ENCODE data around the gene ZP2.
"Not testable (repeated sequence)": the region's sequence is repeated elsewhere in the genome, so short reads cannot be mapped to it uniquely, and the experiment has no call there.

The ZP2 gene

DNA sequence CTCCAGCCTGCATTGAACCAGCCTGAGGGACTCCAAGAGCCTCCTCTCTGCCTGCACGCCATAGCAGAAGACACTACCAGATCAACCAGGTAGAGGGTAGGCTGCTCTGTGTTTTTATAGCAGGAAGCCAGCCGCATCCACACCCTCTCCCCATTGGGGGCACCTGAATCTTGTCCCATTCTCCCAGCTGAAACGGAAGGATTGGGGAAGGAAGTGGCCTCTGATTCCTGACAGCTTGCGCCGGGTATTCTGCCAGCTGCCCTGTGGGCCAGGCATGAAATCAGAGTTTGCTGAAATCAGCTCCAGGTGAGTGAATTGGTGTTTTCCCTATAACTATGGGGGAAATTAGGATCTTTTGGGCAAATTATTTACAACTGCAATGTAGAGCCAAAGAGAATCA, at the start of gene ZP2:
Gene ZP2 (minus strand): TSS at position 89 of the 400 bp plus-strand sequence. CDS start 27 bp downstream, at position 62.
- no peak for DNase-seq

DNA sequence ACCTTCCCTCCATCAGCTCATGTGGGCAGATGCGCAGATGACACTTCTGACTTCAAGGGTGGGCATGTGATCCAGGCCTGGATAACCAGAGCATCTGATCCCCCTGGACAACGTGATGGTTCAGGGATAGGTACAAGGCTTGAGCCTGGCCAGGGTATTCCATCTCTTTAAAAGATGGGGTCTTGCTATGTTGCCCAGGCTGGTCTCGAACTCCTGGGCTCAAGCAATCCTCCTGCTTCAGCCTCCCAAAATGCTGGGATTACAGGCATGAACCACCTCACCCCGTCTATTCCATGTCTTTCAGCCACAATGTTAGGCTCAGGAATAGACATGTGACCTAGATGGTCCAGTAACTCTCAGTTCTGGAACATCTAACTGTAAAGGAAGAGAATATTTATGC, 45.9 kb upstream of the ZP2 start:
- no peak for DNase-seq

DNA sequence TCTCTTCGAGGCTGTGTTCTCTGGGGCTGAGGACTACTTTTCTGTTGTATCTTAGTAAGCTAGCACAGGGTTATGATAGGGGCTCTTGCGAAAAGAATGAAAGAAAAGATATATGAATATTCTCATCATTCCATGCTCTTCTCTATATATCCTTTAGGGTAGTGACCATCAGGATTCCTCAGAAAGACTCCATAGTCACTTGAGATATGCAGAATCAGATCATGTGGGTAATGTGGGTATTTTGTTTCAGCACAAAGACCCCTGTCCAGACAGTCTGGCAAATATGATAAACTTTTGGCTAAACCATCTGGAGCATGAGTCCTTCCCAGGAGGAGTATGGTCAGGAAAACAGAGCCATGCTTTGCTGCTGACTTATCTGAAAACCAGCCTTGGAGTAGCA, 45.3 kb upstream of the ZP2 start:
- no peak for DNase-seq

DNA sequence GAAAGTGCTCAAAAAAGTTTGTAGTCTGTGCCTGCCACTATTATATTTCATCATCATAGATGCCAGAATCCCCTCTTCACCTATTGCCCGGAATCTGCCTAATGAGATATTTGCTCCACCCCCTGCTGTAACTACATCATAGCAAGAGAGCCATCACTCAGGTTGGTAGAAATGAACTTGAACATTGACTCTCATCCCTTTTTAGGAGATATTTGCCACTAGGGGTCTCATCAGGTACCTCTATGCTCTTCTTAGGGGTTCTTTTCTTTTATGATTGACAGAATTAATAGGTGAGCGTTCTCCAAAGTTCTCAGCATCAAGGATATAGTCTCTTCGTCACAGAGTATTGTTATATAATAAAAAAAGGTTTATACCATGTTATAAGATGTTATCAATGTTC, 42.1 kb upstream of the ZP2 start:
- no peak for DNase-seq

DNA sequence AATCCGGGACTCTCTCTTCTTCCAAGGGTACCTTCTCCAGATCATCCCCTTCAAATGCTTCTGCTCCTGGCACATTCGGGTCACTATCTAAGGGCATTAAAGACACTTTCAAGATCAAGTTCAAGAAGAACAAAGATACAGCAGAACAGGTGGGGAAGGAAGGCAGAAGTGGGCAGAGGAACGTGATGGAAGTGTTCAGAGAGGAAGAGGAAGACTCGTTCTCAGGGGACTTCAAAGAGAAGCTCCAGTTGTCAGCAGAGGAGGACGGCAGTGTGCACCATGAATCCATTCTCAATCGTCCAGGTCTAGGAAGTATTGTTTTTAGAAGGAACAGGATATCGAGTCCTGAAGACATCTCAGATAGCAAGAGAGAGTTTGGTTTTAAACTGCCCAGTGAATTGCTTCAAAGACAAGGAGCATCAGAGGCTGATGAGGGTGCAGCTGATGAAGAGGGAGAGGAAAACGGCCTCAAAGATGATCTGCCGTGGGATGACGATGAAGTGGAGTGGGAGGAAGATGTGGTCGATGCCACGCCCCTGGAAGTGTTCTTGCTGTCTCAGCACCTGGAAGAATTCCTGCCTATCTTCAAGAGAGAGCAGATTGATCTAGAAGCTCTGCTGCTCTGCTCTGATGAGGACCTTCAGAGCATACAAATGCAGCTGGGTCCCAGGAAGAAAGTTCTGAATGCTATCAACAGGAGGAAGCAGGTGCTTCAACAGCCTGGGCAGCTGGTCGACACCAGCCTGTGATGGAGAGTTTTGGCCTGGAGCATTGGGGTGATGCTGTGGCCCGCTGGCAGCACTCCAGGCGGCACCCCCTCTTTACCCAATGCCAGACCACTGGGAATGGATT, 38.9 kb upstream of the ZP2 start:
- DNase-seq = no peak

DNA sequence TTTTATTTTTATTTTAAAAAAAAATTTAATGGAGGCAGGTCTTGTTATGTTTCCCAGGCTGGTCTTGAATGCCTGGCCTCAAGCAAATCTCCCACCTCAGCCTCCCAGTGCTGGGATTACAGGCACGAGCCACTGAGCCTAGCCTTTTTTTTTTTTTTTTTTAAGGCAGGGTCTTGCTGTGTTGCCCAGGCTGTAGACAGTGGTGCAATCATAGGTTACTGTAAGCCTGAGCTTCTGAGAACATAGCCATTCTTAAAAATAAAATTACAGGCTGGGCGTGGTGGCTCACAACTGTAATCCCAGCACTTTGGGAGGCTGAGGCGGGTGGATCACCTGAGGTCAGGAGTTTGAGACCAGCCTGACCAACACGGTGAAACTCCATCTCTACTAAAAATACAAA, 36.8 kb upstream of the ZP2 start:
- not testable (repeated sequence) for DNase-seq

DNA sequence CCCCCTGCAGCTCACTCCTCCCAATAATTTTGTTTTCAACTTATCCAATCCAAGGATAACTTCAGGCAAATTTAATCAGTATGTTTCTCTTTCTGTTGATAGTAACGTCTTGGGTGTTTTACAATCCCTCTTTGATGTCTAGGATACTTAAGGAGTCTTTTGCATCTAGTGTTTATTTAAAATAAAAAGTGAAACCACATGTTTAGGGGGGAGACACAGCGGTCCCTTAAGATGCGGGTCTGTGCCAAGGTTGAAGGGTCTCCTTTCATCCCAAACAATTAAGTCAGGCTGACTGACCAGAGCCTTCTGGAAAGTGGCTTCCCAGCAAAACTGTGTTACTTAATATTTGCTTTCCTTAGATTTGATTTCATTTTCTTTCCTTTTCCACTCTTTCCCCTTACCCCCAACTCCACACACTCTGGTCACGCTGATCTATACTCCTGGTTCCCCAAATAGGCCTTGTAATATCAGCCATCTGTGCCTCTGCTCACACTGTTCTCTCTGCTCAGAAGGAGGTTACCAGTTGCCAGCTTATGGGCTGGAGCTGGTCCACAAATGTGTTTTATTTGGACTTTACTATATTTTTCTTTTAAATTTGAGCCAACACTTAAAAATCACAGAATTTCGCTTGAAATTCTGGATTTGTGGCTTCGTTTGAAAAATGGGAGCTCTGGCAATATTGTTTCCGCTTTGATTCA, 33.3 kb upstream of the ZP2 start:
- no peak for DNase-seq

DNA sequence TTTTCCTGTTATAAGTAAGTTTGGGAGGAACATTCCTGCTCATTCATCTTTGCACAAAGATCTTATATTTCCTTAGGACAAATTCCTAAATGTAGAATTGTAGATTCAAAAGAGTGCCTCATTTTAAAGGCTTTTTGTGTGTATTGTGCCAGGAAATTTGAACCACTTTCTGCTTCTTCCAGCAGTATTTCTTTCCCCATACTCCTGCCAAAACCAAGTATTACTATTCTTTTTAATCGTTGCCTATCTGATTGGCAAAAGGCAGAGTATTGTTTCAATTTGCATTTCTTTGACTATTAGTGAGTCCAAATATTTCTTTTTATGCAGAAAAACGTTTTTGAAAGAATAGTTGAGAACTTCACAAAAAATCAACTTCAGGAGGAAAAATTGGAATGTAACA, 31.4 kb upstream of the ZP2 start:
- no peak for DNase-seq

DNA sequence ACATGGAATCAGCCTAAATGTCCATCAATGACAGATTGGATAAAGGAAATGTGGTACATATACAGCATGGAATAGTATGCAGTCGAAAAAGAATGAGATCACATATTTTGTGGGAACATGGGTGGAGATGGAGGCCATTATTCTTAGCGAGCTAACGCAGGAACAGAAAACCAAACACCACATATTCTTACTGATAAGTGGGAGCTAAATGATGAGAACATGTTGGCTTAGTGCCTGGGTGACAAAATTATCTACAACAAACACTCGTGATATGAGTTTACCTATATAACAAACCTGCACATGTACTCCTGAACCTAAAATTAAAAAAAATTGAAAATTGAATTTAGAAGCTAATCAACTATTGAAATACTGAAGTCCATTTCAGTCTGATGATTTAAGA, 28.3 kb upstream of the ZP2 start:
- no peak for DNase-seq

DNA sequence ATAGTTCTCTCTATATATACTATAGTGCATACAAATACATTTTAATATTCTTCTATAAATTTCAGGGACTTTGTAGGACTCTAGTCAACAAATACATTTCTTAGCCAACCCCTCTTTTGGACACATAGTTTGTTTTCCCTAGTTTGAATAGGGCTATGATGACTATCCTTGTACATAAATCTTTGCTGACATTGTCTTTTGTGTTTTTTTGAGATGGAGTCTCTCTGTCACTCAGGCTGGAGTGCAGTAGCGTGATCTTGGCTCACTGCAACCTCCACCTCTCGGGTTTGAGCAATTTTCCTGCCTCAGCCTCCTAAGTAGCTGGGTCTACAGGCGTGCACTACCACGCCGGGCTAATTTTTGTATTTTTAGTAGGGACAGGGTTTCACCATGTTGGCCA, 25.5 kb upstream of the ZP2 start:
- no peak for DNase-seq

DNA sequence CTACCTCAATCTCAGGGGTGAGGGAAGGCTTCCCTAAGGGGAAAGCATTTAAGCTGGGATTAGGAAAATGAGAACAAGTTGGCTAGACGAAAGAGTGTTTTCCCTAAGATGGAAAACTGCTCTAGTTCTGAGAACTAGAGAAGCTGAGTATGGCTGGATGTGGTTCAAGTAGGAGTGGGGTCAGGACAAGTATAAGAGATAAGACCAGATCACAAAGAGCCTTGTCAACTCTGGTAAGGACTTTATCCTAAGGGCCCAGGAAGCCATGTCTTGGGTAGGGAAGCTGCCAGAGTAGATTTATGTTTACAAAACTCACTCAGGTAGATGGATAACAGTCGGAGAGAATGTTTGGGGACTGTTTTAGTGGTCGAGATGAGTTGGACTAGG, 23.8 kb upstream of the ZP2 start:
- DNase-seq = no peak

DNA sequence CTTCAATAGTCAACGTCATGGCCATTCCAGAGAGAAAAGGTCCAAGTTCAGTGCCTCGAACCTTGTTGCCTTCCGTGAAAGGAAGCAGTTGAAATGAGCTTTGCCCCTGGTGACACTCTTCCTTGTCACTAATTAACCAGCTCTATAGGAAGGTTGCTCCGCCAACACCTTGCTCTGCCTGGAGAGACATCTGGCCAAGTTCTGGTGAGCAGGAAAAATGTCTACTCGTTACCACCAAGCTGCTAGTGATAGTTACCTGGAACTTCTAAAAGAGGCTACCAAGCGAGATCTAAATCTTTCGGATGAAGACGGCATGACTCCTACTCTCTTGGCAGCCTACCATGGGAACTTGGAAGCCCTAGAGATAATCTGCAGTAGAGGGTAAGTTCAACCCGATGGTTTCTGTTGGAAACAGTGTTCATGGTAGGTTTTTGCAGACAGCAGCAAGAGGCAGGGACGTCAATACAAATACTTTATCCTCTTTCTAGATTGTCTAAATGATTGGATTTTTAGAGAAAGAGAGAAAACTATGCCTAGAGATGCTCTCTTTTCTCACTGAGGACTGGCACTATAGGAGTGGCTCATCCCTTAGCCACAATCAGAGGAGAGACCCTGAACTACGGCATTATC, 22.3 kb upstream of the ZP2 start, which contains the start of gene ANKS4B:
Gene ANKS4B (plus strand): TSS at position 179 of the 630 bp plus-strand sequence. CDS start 39 bp downstream, at position 218.
- no peak for DNase-seq

DNA sequence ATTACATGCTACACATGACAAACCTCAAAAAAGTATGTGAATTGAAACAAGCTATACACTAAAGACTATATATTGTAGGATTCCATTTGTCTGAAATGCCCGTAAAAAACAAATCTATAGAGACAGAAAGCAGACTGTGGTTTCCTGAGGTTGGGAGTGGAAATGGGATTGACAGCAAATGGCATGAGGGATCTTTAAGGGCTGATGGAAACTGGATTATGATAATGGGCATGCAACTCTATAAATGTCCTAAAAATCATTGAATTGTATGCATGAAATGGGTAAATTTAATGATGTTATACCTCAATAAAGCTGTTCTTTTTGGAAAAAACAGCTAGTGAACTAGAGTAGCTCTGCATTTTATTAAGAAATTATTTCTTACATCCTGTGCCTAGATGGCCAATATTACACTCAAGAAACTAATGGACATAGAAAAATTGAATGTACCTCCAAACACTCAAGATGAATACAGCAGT, 21.7 kb upstream of the ZP2 start:
- no peak for DNase-seq

DNA sequence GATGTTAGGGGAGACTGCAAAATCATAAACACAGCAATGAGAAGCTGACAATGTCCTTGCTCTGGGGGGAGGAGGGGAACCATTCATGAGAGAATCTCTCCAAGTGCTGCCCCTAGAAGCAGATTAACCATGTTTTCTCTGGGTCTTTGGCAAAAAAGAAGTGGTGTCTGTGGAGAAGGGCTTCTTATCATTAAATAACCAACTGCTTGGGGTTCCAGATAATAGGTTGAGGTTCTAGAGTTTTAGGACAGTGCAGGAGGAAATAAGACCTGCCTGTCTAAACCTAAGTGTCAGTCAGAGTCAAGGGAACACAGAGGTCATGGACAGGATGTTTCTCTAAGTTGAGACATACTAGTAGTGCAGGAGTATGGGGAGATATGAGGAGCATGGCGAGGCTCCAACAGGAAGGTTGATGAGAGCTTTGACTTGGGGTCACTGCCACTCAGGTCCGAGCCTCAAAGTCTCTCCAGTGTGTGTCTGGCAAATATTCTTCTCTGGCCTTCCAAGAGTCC, 17.0 kb upstream of the ZP2 start:
- no peak for DNase-seq

DNA sequence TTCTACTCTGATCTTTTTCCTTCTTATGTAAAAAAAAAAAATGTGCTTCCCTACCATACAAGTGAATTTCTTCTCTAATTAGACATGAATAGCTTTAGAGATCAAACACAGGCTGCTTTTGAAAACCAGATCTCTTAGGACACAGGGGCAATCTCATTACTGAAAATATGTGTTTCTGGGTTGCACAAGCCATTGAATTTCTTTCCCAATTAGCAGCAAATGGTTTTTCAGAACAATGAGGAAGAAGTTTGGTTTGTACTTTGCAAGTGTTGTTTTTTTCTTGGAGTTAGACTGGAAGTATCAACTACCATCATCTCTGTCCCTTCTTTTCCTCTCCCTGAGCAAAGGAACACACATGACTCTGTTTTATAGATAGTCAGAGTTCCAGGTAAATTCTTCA, 16.5 kb upstream of the ZP2 start:
- DNase-seq = peak; percentile 64

DNA sequence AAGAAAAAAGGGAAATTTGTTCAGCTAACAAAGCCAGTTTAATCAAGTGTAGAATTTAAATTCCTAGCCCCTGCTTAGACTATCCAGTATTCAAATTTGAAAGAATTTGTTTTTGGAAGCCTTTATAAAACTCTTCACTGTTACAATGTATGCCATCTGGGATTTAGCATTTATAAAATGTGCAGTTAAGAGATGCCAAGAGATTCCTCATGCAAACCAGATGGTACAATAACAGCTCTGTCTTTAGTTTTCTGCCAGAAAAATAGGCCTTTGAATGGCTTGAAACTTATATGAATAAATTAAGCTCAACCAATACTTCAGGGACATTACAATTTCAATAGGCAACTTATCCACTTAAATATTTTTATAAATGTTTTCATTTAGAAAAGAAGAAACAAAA, 15.4 kb upstream of the ZP2 start:
- DNase-seq = no peak

DNA sequence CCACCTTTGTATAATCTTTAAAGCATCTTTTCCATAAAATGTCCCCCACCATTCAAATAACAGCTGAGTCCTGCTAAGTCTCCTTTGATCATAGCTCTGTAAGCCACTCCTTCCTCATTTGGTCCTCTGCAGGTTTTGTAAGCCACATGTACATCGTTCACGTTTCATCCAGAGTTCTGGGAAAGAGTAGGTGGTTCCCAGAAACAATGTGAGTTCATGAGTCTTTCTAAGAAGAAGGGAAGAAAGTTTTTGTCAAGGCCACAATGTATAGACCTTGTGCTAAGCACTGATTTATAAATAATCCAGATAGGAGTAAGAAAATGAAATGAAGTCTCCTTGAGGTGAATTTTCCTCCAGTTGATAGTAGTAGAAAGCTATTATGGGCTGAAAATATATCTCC, 13.4 kb upstream of the ZP2 start:
- no peak for DNase-seq

DNA sequence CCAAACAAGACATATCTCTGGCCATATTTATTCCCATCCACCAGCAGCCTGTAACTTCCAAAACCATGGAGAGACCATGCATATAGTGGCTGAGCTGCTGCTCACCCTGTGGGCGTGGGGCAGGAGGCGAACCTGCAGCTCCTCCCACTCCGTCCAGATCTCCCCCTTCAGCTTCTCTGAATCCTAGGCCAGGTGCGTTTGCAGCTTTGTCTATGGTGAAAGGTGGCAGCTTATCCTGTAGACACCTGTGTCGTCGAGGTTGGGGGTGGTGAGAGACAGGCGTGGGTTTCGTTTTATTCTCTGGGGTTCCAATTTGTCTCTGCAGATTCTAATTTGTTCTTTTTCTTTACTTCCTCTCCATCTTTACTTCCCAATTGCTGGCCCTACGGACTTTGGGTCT, 12.4 kb upstream of the ZP2 start:
- no peak for DNase-seq

DNA sequence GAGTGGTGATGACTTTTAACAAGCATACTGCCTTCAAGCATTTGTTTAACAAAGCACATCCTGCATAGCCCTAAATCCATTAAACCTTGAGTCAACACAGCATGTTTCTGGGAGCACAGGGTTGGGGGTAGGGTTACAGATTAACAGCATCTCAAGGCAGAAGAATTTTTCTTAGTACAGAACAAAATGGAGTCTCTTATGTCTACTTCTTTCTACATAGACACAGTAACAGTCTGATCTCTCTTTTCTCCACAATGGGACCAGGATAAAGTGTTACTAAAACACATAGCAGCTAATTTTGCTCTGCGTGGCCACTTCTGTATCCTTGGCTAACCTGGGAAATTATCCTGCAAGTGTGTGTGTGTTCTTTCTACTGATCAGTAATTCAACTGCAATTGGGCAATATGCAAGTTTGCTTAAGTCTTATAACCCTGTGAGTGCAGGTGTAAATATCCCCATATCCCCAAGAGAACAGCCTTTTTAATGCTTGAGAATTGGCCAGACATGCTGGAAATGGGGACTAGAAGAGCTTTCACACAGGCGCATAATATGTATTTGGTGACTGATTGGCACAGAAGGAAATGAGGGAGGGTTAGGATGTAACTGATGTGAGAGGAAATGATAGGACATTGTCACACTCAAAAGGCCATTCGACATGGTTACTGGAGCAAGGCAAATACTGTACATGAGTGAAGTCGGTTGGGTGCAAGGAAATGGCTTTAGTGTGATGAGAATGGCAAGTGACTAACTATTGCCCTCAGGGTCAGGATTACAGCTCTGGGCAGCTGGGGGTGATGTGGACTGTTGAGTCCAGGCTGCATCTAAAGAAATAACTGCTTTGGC, 11.3 kb upstream of the ZP2 start:
- DNase-seq = peak; percentile 3

DNA sequence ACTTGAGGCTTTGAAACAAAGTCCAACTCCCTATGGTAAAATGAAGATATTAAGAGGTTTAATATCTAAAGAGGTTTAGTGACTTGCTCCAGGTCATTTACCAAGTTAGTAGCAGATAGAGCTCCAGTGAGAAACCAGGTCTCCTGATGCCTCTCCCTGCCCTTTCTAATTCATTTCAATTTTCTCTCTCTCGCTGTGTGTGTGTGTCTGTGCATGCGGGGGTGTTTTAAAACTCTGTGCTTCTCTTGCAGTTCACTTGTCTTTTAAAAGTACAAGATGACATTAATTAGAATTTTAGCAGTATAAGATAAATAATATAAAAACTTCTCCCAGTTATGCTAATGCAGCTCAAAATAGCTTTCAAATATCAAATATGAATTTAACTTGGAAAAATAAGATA, 8.2 kb upstream of the ZP2 start:
- no peak for DNase-seq

DNA sequence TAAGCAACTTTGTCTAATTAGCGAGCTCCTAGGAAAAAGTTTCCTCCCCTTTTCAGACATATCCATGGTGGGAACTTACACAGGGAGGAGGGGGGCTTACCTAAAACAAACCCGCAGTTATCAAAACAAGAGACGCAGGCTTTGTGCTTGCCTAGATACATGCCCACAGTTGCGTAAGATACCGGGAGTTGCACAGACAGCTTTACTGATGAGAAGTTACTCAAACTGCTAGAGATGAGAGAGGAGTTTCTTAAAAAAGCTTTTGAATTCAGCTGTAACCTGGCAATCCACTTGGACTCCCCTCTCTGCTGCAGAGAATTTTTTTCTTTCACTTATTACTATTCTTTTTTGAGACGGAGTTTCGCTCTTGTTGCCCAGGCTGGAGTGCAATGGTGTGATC, 6.8 kb upstream of the ZP2 start:
- DNase-seq = no peak

DNA sequence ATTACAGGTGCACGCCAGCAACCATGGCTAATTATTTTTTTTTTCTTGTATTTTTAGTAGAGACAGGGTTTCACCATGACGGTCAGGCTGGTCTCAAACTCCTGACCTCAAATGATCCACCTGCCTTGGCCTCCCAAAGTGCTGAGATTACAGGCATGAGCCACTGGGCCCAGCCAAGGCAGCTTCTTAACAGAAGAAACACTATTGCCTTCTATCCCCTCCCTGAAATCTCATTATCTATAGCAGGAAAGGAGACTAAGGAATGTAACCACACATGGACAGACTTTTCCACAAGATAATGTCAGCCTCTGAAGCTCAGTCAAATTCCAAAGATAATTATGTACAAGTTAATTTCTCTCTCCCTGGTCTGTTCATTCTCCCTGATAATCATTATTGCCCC, 5.7 kb upstream of the ZP2 start:
- DNase-seq = no peak

DNA sequence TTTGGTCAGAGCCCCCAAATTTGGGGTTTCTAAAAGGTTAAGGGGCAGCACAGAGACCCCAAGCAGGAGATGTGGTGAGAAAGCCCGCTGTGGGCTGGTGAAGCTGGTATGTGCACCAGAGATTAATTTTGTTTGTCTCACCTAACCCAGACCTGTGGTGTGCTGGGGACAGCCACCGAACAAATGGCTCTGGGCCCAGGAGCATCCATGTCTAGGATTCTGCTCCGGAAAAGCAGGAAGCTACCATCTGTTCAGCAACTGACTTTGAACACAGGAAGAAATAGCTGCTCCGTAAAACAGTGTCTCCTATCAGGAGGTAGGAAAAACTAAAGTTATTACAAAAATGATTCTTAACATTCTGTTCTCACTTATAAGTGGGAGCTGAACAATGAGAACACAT, 2.7 kb upstream of the ZP2 start:
- no peak for DNase-seq
